Renal cortex interstitium (tissue), 11 donors: Measurements from ENCODE around the gene CCP110. TPM values are rescaled to one million over a fixed set of nuclear protein-coding genes. Genes with fewer than 3 reads are reported as not detected.

Experiments
- DNase-seq, 11 donors: peaks; one replicate each; pipeline ENCODE4 v3.0.0-alpha.2; 2013; ENCODE audit warnings: low read depth in 9 of 11, low spot score in 4 of 11; ENCODE audit errors: extremely low read depth in 1 of 11
- polyA plus RNA-seq, 3 donors: library from polyadenylated mRNA; unstranded; fragments of 120-200 nt; gene quantifications; one replicate each; pipeline ENCODE4 v1.2.1, GENCODE V29; 2013; ENCODE audit not compliant: insufficient read length in 3 of 3

CCP110 gene
- polyA plus RNA-seq, 3 donors, result 22.8 to 37.1 (median 29.9) TPM

DNA sequence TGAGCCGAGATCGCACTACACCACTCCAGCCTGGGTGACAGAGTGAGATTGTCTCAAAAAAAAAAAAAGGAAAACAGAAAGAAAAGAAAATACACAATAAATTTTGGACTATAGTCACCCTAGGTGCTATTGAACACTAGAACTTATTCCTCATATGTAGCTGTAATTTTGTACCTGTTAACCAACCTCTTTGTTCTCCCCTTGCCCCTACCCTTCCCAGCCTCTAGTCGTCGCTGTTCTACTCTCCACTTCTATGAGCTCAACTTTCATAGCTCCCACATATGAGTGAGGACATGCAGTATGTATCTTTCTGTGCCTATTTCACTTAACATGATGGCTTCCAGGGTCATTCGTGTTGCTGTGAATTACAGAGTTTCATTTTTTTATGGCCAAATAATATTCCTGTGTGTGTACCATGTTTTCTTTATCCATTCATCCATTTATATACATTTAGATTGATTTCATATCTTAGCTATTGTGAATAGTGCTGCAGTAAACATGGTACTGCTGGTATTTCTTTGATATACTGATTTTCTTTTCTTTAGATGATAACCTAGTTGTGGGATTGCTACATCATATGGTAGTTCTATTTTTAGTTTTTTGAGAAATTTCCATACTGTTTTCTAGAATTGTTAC is 60.0 kb downstream of the CCP110 start:
- peak in 6 of 11 donors; percentile 17 to 47 (median 28) for DNase-seq

GRCh38 chr16:19588661-19589060 is 64.9 kb downstream of the CCP110 start:
- DNase-seq, result no peak

DNA sequence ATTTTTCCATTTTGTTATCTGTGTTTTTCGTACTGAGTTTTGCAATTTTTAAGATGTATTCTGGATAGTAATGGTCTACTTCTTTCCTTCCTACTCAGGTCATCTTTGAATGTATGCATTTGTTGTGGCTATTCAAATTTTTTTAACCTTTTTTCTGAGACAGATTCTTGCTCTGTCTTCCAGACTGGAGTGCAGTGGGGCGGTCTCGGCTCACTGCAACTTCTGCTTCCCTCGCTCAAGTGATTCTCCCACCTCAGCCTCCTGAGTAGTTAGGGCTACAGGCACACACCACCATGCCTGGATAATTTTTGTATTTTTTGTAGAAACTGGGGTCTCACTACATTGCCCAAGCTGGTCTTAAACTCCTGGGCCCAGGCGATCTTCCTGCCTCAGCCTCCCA is 65.4 kb downstream of the CCP110 start:
- DNase-seq, result no peak

DNA sequence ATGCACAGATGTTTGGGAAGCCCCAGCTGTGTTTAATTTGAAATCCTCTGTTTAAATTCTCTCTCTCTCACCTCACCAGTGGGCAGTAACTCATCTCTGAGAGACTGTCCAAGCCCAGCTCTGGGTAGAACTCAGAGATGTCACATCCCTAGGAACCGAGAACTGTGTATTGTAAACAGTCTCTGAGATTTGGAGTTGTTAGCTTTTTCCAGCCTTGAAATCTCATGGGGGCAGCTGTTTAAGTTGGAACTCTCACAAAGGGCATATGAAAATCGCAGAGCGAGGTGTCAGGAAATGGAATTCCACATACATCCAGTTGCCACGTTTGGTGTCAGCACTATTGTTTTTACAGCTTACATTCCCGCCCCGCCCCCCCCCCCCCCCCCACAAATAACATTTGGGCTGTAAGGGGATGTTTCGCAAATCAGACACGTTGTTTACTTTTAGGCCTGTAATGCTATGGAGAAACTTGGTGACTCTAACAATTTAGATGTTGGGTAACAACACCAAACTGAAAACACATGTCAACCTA is 66.1 kb downstream of the CCP110 start:
- peak in 9 of 11 donors; percentile 9 to 43 (median 26) for DNase-seq

DNA sequence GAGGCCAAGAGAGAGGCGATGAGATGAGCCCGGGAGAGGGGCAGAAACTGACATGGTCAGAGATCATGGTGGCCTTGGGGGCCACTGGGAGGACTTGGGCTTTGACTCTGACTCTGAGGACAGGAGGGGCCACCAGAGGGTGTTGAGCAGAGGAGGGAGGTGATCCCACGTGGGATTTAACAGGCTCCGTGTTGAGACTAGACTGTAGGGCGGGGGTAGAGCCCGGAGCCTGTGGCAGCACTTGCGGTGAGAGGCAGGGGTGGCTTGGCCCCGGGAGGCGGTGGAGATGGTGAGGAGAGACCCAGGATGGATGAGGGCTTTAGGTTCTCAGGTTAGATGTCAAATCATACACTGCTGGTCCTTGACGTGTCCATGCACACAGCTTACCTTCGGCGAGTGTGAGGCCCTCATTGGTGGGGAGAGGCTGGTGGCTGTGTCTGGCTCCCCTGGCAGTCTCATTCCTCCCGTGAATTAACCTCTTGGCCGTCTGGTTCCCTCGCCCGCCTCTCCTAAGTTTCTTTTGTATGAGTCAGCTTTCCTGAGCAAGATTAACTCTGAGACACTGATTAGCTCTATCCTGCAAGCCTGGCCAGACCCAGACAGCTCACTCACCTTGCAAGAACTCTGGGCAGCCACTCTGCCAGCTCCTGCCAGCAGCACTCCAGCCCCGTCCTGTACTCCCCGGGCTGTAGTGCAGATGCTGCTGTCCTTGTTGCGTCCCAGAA is 71.5 kb downstream of the CCP110 start:
- DNase-seq, result no peak

DNA sequence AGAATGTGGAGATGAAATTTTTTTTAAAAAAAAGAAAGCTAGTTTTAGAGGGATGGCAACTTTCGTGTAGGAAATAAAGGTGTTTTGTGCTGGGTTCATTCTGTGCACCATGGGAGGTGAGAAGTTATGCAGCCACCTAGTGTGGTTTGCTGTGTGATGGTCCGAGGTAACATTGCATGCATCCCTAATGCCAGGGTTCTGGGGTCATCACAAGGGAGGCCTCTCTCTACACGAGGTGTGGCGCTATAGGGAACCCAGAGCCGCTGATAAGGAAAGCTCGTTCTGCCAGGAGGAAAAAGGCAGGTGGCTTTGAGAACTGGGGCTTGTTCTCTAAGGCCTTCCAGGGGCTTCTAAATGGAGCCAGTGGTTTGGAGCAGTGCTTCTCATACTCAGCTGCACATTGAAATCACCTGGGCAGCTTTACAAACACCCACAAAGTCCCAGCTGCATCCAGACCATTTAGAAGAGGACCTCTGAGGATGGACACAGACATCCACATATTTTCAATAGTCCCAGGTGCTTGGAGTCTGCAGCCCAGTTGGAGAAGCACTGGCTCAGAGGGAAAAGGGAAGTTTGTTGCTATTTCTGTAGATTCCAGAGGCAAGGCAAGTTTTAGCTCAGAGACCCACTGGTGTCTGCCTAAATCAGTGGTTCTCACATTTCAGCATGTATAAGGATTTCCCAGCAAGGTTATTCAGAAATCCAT is 75.2 kb downstream of the CCP110 start:
- no peak for DNase-seq

DNA sequence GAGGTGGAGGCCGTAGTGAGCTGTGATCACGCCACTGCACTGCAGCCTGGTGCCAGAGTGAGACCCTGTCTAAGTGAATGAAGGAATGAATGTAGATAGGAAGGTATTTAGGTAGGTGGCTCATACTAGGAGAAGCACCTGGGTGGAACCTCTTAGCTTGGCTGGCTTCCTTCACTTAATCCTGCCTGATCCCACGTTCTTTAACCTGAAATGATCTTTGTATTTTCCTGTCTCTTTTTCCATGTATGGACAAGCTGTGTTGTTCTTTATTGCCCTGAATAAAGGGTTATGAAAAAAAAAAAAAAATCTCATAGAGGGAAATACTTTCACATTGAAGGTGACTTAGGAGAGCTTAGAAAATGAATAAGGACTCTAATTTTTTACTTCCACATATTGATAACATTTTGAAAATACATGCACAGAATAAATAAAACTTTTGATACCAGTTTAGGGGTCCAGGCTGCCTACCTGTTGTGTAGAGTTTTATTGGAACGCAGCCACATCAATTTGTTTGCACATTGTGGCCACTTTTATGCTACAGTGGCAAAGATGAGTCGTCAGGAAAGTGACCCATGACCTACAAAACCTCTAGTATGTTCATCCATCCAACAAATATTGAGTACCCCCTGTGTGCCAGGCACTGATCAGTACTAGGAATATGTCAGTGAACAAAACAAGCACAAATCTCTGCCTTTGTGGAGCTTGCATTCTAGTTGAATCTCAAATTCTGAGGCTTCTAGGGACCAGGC is 76.4 kb downstream of the CCP110 start:
- no peak for DNase-seq

- DNase-seq, result peak in 10 of 11 donors; percentile 3 to 43 (median 27)
Measured at GRCh38 chr16:19601083-19601976, 77.6 kb downstream of the CCP110 start.

Other genes with a start within 250 kb of the CCP110 start
- under 1 TPM; 0.08 to 0.27 (median 0.17) TPM for gene CLEC19A, start 238.2 kb upstream of the CCP110 start, polyA plus RNA-seq
- gene TMC5, start 106.1 kb upstream of the CCP110 start, polyA plus RNA-seq, result under 1 TPM; 0.23 to 0.70 (median 0.62) TPM
- 10 to 100 TPM; 58.3 to 76.6 (median 66.8) TPM for gene GDE1, start 1.8 kb upstream of the CCP110 start, polyA plus RNA-seq
- 10 to 100 TPM; 60.6 to 65.1 (median 63.9) TPM for gene VPS35L, start 31.8 kb downstream of the CCP110 start, polyA plus RNA-seq
- 10 to 100 TPM; 45.0 to 49.1 (median 48.7) TPM for gene KNOP1, start 194.3 kb downstream of the CCP110 start, polyA plus RNA-seq
- gene IQCK, start 194.3 kb downstream of the CCP110 start, polyA plus RNA-seq, result 10 to 100 TPM; 44.9 to 47.7 (median 46.3) TPM